Activated naive CD4-positive, alpha-beta T cell treated with anti-CD3 and anti-CD28 coated beads for 36 hours (primary cell): ENCODE measurements around the gene INSYN2A. TPM values are rescaled to one million over a fixed set of nuclear protein-coding genes. Genes with fewer than 3 reads are reported as not detected.

Experiments used
- CTCF ChIA-PET: fragments of 350-600 bp; sonication (Branson Sonifier 250); formaldehyde crosslinking; loops from one replicate; lab custom pipeline; 2021; ENCODE audit warnings: antibody characterized with exemption; lab: Charles Lee
- DNase-seq: peaks from one replicate; pipeline ENCODE4 v3.0.0-alpha.2; 2020
- H3K27ac Mint-ChIP-seq: one replicate; pipeline ENCODE4 v1.8.0; 2021; ENCODE audit warnings: mild to moderate bottlenecking, mixed read lengths
- H3K27me3 Mint-ChIP-seq: one replicate; pipeline ENCODE4 v1.8.0; 2021; ENCODE audit warnings: low read depth, mixed read lengths
- H3K36me3 Mint-ChIP-seq: one replicate; pipeline ENCODE4 v1.8.0; 2021; ENCODE audit warnings: low read depth, mixed read lengths
- H3K4me1 Mint-ChIP-seq: one replicate; pipeline ENCODE4 v1.8.0; 2021; ENCODE audit warnings: low read depth, mixed read lengths
- H3K4me3 Mint-ChIP-seq: one replicate; pipeline ENCODE4 v1.8.0; 2021; ENCODE audit warnings: mild to moderate bottlenecking, moderate library complexity, mixed read lengths
- H3K9me3 Mint-ChIP-seq: one replicate; pipeline ENCODE4 v1.8.0; 2021; ENCODE audit warnings: mixed read lengths
- intact Hi-C: fragments of 100-400 bp; cut with micrococcal nuclease; formaldehyde crosslinking; loops from one replicate; pipeline ENCODE4 v1.15.1; 2023
- total RNA-seq, 2 experiments: library from RNA; stranded (reverse); gene quantifications; one replicate each; pipeline ENCODE4 v1.2.3, GENCODE V29; 2021

Gene INSYN2A
- total RNA-seq, 2 experiments from 2014 or later = not detected

- H3K4me1 Mint-ChIP-seq = no peaks in the 10 kb centered on the region
Observed at GRCh38 chr10:127161482-127161881, 34.9 kb downstream of the INSYN2A start.

GRCh38 chr10:127159648-127160245, 36.6 kb downstream of the INSYN2A start:
- H3K27ac Mint-ChIP-seq = no peak overlapping the region
- no peak overlapping the region for H3K4me3 Mint-ChIP-seq
- H3K4me1 Mint-ChIP-seq = no peaks in the 10 kb centered on the region
- DNase-seq = no peak
- intact Hi-C loops = no loop called here
- H3K9me3 Mint-ChIP-seq = no peaks in the 10 kb centered on the region
- H3K36me3 Mint-ChIP-seq = no peaks in the 10 kb centered on the region
- H3K27me3 Mint-ChIP-seq = peaks cover 2% of the 10 kb centered on the region
- CTCF ChIA-PET = interaction anchor here (0.7 kb wide), 1 partner anchor 403 kb away, joined by 3 read pairs; no protein-coding TSS in a partner anchor

More at GRCh38 chr10:127161482-127161881, 34.9 kb downstream of the INSYN2A start:
- no peak for DNase-seq
- Mint-ChIP-seq H3K4me3 (no peak overlapping the region), H3K27ac (no peak overlapping the region), H3K27me3 (peaks cover 2% of the 10 kb centered on the region), H3K36me3 (no peaks in the 10 kb centered on the region), H3K9me3 (no peaks in the 10 kb centered on the region)
- CTCF ChIA-PET = no interaction called here
- intact Hi-C loops = no loop called here

DNA sequence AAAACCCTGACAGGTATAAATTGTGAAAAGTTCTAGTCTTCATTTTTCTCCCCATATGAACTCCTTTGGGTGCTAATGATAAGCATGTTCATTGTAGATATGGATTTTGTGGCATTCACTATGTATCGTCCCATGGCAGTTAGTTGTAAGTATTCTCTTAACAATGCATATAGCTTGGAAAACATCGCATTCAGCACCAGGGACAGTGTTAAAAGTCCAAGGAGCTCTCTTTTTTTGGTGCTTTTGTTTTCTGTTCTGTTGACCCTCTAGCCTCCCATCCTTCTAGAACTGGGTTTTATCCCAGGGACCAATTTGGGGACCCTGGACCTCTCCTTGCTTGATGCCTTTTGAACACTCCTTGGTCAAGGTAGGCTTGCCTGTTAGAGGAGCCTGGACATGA, 37.7 kb downstream of the INSYN2A start:
- H3K4me1 Mint-ChIP-seq = no peaks in the 10 kb centered on the region
- DNase-seq = no peak
- no peaks in the 10 kb centered on the region for H3K36me3 Mint-ChIP-seq
- no peaks in the 10 kb centered on the region for H3K9me3 Mint-ChIP-seq
- intact Hi-C loops = no loop called here
- H3K27ac Mint-ChIP-seq = no peak overlapping the region
- H3K27me3 Mint-ChIP-seq = peaks cover 2% of the 10 kb centered on the region
- CTCF ChIA-PET = no interaction called here
- no peak overlapping the region for H3K4me3 Mint-ChIP-seq

GRCh38 chr10:127157506-127158200, 38.7 kb downstream of the INSYN2A start:
- H3K4me1 Mint-ChIP-seq = no peaks in the 10 kb centered on the region
- H3K36me3 Mint-ChIP-seq = no peaks in the 10 kb centered on the region
- no peak overlapping the region for H3K4me3 Mint-ChIP-seq
- H3K27me3 Mint-ChIP-seq = peaks cover 2% of the 10 kb centered on the region
- CTCF ChIA-PET = no interaction called here
- intact Hi-C loops = no loop called here
- DNase-seq = no peak
- no peak overlapping the region for H3K27ac Mint-ChIP-seq
- H3K9me3 Mint-ChIP-seq = no peaks in the 10 kb centered on the region

GRCh38 chr10:127157089-127157488, 39.3 kb downstream of the INSYN2A start:
- Mint-ChIP-seq H3K27me3 (peaks cover 2% of the 10 kb centered on the region), H3K36me3 (no peaks in the 10 kb centered on the region), H3K27ac (no peak overlapping the region), H3K4me1 (no peaks in the 10 kb centered on the region), H3K9me3 (no peaks in the 10 kb centered on the region), H3K4me3 (no peak overlapping the region)
- CTCF ChIA-PET = no interaction called here
- no peak for DNase-seq
- intact Hi-C loops = no loop called here

GRCh38 chr10:127154831-127155620, 41.4 kb downstream of the INSYN2A start:
- Mint-ChIP-seq H3K4me1 (no peaks in the 10 kb centered on the region), H3K4me3 (no peak overlapping the region), H3K36me3 (no peaks in the 10 kb centered on the region), H3K27ac (no peak overlapping the region), H3K9me3 (no peaks in the 10 kb centered on the region), H3K27me3 (peaks cover 2% of the 10 kb centered on the region)
- intact Hi-C loops = no loop called here
- CTCF ChIA-PET = no interaction called here
- no peak for DNase-seq

DNA sequence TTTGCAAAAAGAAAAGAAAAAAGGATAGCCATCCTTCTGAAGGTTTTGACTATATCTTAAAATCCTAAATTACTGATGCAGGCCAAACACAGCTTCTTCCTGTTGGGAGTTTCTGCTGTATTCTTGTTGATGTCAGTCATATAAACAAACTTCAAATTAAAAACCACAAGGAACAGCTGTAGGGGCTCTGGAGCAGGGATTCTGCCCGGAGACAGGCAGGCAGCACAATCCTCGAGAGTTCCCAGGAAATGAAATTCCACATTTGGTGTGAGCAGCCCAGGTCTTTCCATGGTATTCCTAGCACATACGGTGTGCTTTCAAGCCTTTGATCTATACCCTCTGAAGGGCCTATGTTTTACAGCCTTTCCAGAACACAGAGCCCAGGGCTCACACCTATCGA, 43.2 kb downstream of the INSYN2A start:
- Mint-ChIP-seq H3K36me3 (no peaks in the 10 kb centered on the region), H3K4me3 (no peak overlapping the region), H3K27me3 (peaks cover 2% of the 10 kb centered on the region), H3K9me3 (peaks cover 1% of the 10 kb centered on the region), H3K27ac (no peak overlapping the region), H3K4me1 (no peaks in the 10 kb centered on the region)
- no peak for DNase-seq
- intact Hi-C loops = no loop called here
- CTCF ChIA-PET = no interaction called here

DNA sequence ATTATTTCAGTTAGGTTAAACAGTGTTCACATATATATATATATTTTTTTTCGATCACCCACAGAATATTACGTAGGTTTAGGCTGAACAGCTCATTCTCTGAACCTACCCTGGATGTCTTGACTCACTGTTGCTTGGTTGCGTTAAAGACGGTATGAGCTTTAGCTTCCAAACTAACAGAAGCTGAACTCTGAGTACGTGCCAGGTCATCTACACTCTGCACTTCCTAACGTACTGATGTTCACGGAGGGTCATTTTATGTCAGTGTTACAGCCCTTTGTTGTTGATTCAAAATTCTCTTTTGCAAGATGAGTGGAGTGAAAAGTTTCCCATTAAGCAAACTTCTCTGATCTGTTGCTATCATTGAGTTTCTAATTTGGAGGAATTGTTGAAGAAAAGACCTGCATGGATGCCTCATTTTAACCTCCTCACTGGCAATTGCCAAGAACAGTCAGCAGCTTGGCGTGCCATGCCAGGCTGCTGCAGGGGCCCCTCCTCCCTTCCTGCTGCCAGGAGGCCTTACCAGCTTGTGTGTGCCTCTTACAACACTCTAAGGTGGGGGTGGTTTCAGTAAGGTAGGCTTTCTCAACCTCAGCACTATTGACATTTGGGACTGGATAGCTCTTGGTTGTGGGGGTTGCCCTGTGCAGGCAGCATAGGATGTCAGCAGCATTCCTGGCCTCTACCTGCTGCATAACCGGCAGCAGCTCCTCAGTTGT, 44.3 kb downstream of the INSYN2A start:
- intact Hi-C loops = no loop called here
- Mint-ChIP-seq H3K9me3 (peaks cover 1% of the 10 kb centered on the region), H3K36me3 (no peaks in the 10 kb centered on the region), H3K27ac (no peak overlapping the region), H3K4me3 (no peak overlapping the region), H3K27me3 (peaks cover 2% of the 10 kb centered on the region), H3K4me1 (peaks cover 2% of the 10 kb centered on the region)
- DNase-seq = no peak
- CTCF ChIA-PET = no interaction called here

DNA sequence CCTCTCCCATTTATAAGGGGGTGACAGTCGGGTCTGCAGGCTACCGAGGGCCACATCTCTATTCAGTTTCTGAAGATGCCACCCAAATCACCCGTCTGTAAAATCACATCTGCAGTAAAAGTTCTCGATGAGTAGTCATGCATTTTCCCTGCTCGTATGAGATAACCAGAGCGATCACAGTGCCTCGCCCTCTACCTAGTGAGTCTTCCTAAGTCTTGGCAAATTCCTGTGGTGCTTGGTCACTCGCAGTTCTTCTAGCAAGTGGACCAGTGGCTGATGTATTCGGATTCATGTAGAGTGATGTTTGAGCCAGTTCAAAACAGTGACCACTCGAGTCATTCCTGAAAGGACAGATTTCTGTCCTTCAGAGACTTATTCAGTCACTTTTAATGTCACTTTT, 44.9 kb downstream of the INSYN2A start:
- H3K36me3 Mint-ChIP-seq = no peaks in the 10 kb centered on the region
- H3K9me3 Mint-ChIP-seq = peaks cover 1% of the 10 kb centered on the region
- no peak overlapping the region for H3K27ac Mint-ChIP-seq
- no peak for DNase-seq
- peaks cover 2% of the 10 kb centered on the region for H3K27me3 Mint-ChIP-seq
- H3K4me3 Mint-ChIP-seq = no peak overlapping the region
- CTCF ChIA-PET = no interaction called here
- H3K4me1 Mint-ChIP-seq = peaks cover 2% of the 10 kb centered on the region
- intact Hi-C loops = no loop called here

- H3K4me3 Mint-ChIP-seq = no peak overlapping the region
- H3K27ac Mint-ChIP-seq = no peak overlapping the region
- peaks cover 2% of the 10 kb centered on the region for H3K27me3 Mint-ChIP-seq
- intact Hi-C loops = no loop called here
- DNase-seq = no peak
- peaks cover 2% of the 10 kb centered on the region for H3K4me1 Mint-ChIP-seq
- H3K9me3 Mint-ChIP-seq = peaks cover 1% of the 10 kb centered on the region
- CTCF ChIA-PET = interaction anchor here (0.6 kb wide), 1 partner anchor 141 kb away, joined by 3 read pairs; no protein-coding TSS in a partner anchor
- no peaks in the 10 kb centered on the region for H3K36me3 Mint-ChIP-seq
Observed at GRCh38 chr10:127150136-127150535, 46.3 kb downstream of the INSYN2A start.

DNA sequence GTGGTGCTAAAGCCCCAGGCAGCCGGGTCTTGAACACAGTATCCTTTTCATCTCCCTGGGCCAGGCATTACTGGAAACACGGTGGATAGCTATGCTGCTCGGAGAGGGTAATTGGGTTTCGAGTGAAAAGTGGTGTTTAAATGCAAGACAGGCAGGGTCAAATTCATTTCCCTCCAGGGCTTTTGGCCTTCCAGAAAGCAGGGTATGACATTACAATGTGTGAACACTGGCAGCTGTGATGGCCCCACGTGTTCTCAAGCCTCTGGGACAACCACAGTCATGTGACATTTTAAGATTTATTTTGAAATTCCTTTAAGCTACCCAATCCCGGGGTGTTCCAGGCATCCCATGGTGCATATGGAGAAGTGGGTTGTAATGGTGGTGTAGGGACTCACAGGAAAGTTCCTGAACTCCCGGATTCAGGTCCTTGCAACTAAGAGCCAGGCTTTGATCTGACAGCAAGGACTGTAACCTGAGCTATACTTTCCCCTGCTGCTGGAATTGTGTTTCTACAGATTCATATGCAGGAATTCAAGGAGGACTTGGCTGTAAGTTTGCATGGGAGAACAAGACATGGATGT, 46.8 kb downstream of the INSYN2A start:
- peaks cover 1% of the 10 kb centered on the region for H3K9me3 Mint-ChIP-seq
- H3K27me3 Mint-ChIP-seq = peaks cover 2% of the 10 kb centered on the region
- DNase-seq = no peak
- peaks cover 2% of the 10 kb centered on the region for H3K4me1 Mint-ChIP-seq
- CTCF ChIA-PET = interaction anchor here (0.6 kb wide), 1 partner anchor 141 kb away, joined by 3 read pairs; no protein-coding TSS in a partner anchor
- no peaks in the 10 kb centered on the region for H3K36me3 Mint-ChIP-seq
- intact Hi-C loops = no loop called here
- H3K4me3 Mint-ChIP-seq = no peak overlapping the region
- no peak overlapping the region for H3K27ac Mint-ChIP-seq

DNA sequence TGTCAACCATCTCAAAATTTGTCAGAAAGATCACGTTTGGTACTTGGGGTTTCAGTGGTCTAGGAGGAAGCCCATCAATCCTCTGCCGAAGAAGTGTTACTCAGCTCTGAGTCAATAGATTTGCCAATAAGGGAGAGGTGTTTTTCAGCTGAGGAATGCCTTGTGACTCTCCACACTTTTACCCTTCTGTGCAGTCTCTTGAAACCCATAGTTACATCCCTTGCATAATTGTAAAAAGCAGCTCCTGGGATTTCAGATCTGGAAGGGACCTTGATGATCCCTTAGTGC, 47.5 kb downstream of the INSYN2A start:
- peaks cover 1% of the 10 kb centered on the region for H3K9me3 Mint-ChIP-seq
- CTCF ChIA-PET = no interaction called here
- H3K36me3 Mint-ChIP-seq = no peaks in the 10 kb centered on the region
- DNase-seq = no peak
- H3K4me1 Mint-ChIP-seq = peaks cover 2% of the 10 kb centered on the region
- peaks cover 2% of the 10 kb centered on the region for H3K27me3 Mint-ChIP-seq
- no peak overlapping the region for H3K4me3 Mint-ChIP-seq
- H3K27ac Mint-ChIP-seq = no peak overlapping the region
- intact Hi-C loops = no loop called here
